GM19324 (cell line): ENCODE results near the gene TTLL11.

Source experiments
- ATAC-seq: cut with Tn5 transposase; IDR thresholded peaks from one replicate; pipeline ENCODE4 v1.9.1; 2021; ENCODE audit warnings: mild to moderate bottlenecking, moderate library complexity; ENCODE audit not compliant: unreplicated experiment, low FRiP score

The TTLL11 gene

DNA sequence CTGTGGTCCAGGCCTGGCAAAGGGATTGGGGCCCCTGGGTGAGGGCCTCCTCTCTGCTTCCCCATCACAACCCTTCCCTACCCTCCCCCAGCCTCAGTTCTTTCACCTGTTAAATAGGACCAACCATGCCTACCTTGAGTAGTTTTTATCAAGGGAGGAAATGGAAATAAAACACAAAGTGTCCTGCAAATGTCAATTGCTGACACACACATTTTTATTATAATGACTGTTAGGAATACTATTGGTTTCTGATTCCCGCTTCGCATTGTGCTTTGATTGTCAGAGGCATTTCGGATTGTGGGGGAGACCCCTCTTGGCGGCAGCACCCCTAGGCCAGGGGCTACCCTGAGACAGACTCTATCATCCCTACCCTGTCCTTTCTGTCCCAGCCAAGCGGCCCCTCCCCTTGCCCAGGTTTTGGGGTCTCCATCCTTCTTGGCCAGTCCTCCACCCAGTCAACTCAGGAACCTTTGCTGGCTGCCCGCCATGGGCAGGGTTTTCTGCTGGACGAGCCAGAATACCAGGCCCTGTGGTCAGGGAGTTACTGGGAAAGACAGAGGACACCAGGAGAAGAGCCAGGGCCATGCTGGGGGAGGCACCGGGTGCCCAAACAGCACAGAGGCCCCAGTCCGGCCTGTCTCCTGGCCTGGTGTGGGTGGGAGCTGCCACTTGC, 18.4 kb upstream of the TTLL11 start:
- ATAC-seq, result no peak

- no peak for ATAC-seq
Measured at GRCh38 chr9:122110100-122110833, 17.2 kb upstream of the TTLL11 start.

- no peak for ATAC-seq
Measured at GRCh38 chr9:122109035-122109813, 16.1 kb upstream of the TTLL11 start.

DNA sequence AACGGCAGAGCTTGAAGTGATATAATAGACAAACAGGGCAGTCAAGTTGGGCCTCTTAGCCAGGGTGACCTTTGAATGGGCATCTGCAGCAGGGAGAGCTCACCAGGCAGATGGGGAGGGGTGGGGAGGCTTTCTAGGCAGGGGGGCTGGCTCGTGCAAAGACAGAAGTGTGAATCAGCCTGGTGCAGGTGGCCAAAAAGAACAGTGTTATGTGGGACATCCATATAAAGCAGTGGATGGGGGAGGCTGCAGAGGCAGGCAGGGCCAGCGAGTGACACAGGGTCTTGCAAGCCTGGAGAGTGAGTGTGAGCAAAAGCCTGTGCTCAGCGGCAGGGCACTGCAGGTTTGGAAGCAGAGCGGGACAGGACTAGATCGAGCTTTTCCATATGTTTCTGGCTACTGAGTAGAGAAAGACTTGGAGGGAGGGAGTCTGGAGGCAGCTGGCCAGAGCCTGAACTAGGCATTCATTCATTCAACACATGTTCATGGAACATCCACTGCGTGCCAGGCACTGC, 14.2 kb upstream of the TTLL11 start:
- ATAC-seq, result no peak

GRCh38 chr9:122106576-122106975, 13.5 kb upstream of the TTLL11 start:
- no peak for ATAC-seq

GRCh38 chr9:122103985-122104384, 10.9 kb upstream of the TTLL11 start:
- no peak for ATAC-seq

DNA sequence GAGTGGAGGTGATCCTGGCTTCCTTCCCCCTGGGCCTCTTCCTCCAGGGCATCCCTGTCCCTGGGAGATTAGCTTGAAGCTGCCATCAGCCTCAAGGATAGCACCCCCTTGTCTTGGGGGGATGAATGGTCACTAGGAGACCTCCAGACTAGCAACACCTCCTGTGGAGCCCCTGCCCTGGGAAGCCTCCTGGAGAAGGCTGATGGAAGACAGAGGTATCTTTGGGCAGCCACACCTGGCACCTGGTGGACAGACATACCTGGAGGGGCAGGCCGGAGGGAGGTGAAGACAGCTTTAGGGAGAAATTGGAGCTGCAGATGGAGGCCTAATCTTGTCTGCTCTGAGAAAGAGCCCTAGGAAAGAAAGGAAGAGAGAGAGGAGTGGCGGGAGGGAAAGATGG, 9.0 kb upstream of the TTLL11 start:
- ATAC-seq, result no peak

- no peak for ATAC-seq
Measured at GRCh38 chr9:122100756-122101155, 7.6 kb upstream of the TTLL11 start.

GRCh38 chr9:122099271-122099869, 6.3 kb upstream of the TTLL11 start:
- ATAC-seq, result no peak

GRCh38 chr9:122097679-122098315, 4.7 kb upstream of the TTLL11 start:
- ATAC-seq, result no peak

DNA sequence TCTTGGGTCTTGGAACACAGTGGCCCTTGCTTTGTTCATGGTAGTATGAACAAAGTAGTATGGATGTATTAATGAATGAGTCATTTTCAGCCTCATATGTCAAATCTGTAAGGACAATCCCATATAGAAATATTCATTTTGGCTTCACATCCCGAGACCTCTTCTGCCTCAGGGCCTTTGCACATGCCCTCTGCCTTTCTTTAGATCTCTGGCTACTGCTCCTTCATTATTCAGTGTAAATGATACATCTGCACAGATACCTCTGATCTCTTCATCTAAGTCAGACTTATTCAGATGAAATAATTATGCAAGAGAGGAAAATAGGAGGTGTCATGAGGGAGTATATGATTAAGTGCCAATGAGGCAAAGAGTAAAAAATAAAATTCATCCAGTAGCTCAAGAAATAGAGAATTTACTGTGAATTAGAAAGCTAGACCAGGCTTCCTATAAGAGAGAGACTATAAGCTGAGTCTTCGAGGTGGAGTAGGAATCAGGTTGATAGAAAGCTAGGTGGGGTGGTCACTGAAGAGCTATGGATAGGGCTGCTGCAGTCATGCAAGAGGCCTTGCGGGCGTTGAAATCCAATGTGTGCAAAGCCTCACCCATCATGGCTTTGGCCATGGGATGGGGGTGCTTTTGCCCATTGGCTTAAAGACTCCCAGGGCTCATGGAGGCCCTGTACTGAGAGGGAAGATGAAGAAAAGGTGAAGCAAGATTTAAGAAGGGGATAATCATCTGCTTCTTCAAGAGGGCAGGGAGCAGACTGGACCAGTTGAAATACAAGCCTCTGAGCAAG, 3.7 kb upstream of the TTLL11 start:
- no peak for ATAC-seq

GRCh38 chr9:122095010-122095767, 2.1 kb upstream of the TTLL11 start:
- ATAC-seq, result no peak

DNA sequence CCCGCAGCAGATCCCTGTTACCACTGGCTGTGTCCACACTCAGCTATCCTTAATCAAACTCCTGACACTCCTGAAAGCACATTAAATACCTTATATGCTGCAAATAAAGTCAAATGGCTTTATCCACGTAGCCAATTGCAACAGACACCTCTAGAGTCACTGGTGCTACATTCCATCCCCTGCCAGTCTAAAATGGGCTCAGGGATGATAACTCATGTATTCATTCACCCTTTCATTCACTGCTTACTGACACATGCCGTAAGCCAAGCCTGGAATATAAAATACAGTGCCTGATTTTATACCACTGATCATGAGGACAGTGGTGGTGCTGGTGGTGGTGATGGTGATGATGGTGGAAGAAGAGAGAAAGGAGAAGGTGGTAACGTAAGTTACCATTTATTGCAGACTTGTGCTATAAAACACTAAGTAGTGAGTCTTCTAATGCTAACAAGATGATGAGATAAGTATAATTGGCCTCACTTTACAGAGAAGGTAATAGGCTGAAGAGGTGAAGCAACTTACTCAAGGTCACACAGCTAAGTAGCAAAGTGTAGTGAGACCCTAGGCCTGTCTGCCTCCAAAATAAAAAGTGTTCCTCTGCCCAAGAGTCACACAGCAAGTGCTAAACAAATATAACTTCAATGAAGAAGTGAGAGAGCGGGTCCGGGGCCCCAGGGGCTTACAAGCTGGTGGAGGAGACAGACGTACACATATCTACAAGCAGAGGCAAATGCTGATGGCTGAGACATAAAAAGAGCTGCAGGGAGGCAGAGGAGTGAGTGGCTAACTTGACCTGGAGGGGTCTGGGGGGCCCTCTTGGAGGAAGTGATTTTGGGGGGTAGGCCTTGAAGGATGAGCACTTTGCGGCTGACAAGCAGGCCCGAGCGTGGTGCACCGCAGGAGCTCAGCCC, 1.2 kb downstream of the TTLL11 start:
- peak; percentile 2 for ATAC-seq

GRCh38 chr9:122090981-122091380, 2.1 kb downstream of the TTLL11 start:
- no peak for ATAC-seq

DNA sequence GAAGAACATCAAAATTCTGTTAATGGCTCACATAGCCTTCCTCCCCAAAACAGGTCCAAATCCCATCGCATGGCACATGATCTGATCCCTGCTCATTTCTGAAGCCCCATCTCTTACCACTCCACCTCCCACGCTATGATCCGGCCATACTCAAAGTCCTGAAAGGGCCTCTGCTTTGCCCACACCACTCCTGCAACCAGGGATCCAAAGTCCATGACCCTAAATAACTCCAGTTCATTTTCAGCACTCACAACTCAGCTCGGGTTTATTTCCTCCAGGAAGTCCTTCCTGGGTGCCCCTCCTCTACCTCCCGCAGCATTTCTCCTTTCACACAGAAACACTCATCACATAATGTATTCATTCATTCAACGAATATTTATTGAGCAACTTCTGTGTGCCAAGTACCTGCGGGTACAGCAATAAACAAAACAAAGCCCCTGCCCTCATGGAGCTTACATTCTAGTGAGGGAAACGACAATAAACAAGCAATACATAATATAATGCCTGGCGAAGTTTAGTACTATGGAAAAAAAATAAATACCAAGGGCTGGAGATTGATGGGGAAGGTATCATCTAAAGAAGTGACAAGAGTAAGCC, 2.7 kb downstream of the TTLL11 start:
- ATAC-seq, result no peak

DNA sequence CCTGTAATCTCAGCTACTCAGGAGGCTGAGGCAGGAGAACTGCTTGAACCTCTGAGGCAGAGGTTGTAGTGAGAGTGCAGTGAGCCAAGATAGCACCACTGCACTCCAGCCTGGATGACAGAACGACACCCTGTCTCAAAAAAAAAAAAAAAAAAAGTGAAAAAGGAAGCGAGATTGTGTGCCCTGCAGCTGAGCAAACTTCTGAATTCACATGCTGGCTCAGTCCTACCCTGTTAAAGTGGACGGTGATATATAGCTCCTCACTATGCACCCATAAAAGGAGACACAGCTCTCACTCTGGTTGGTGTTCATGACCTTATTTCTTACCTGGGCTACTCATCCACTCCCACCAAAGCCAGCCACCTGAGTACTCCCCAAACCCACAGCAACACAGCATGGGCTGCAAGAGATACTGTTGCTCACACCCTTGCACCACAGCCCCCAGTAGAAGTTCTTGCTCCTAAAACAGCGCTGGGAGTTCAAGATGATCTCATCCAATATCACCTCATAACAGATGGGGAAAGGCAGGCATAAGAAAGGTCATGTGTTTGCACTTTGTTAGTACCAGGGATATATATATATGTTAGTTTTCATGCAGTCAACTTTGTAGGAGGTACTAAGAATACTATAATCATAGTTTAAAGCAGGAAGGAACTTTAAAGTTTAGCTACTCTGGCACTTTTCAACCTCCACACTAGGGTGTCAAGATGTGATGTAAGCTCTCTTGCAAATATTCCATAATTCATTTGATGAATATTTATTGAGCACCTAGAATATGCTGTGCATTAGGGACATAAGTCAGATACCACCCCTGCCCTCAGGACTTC, 4.0 kb downstream of the TTLL11 start:
- ATAC-seq, result no peak
